K562 (cell line): Measurements from ENCODE around the gene RAD51AP2.

Source experiments
- CBX8 ChIP-seq: fragments of 200-600 bp; sonication (generic); IDR thresholded peaks from 2 replicates; pipeline ENCODE4 v1.6.1; 2012; ENCODE audit warnings: borderline replicate concordance, mixed run types, low read depth, mild to moderate bottlenecking, moderate library complexity, mixed read lengths, low read length, control low read depth, inconsistent platforms; ENCODE audit not compliant: poor library complexity, severe bottlenecking; ENCODE audit errors: extremely low read depth
- HDGF ChIP-seq: fragments of 450-650 bp; IDR thresholded peaks from 2 replicates; pipeline ENCODE4 v1.6.1; 2016
- ZFP91 ChIP-seq: sonication (generic); formaldehyde crosslinking; IDR thresholded peaks from 2 replicates; pipeline ENCODE4 v1.8.0; 2022; ENCODE audit warnings: mild to moderate bottlenecking, missing genetic modification reagents

- TF ChIP-seq HDGF = no peak
- no peak for TF ChIP-seq CBX8
- no peak for TF ChIP-seq ZFP91 (CRISPR knock-in tag)
Observed at GRCh38 chr2:17557596-17557995, 39.4 kb upstream of the RAD51AP2 start.
